Body of pancreas (tissue), 4 donors: Measurements from ENCODE around the gene SMOC2.

Experiments used
- POLR2A ChIP-seq, 3 donors: fragments of 450-650 bp; IDR thresholded peaks; one replicate each; pipeline ENCODE4 v1.6.1; 2016; ENCODE audit warnings: antibody characterized with exemption in 3 of 3, mild to moderate bottlenecking in 2 of 3
- TF ChIP-seq, protein P1 (sequence below), 7 experiments: fragments of 450-650 bp in 4 of 7; fragments of 200-600 bp in 3 of 7; sonication (generic) in 3 of 7; IDR thresholded peaks; one replicate each; pipeline ENCODE4 v1.5.1; 2016 to 2019; ENCODE audit warnings: antibody characterized with exemption in 7 of 7

DNA sequence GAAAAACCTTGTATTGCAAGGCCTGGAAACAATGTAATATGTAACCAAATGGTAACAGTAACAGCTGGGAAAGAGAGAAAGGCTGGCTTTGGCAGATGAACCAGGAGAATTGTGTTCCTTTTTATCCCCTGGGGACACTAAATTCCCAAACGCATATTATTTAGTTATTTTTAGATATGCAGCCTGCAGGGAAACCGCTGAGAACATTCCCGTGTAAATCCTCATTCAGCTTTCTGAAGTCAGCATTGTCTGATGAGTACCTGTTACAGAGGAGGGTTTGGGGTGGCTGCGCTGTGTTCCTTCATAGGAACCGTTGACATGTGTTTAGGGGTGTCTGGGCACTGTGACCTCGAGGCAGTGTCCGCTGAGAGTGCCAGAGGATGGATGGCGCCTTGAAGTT is 101.3 kb downstream of the SMOC2 start:
- TF ChIP-seq, protein P1, sequence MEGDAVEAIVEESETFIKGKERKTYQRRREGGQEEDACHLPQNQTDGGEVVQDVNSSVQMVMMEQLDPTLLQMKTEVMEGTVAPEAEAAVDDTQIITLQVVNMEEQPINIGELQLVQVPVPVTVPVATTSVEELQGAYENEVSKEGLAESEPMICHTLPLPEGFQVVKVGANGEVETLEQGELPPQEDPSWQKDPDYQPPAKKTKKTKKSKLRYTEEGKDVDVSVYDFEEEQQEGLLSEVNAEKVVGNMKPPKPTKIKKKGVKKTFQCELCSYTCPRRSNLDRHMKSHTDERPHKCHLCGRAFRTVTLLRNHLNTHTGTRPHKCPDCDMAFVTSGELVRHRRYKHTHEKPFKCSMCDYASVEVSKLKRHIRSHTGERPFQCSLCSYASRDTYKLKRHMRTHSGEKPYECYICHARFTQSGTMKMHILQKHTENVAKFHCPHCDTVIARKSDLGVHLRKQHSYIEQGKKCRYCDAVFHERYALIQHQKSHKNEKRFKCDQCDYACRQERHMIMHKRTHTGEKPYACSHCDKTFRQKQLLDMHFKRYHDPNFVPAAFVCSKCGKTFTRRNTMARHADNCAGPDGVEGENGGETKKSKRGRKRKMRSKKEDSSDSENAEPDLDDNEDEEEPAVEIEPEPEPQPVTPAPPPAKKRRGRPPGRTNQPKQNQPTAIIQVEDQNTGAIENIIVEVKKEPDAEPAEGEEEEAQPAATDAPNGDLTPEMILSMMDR (IDR thresholded peaks at IDR 0.05), result no peak
- TF ChIP-seq POLR2A (IDR thresholded peaks at IDR 0.05), result no peak
